AG09319 (cell line): ENCODE data around the gene ITGAV.

Experiments used
- DNase-seq: peaks from one replicate; pipeline ENCODE4 v3.0.0-alpha.2; 2010; ENCODE audit warnings: low read depth; ENCODE audit errors: extremely low read depth
- CTCF ChIP-seq: IDR thresholded peaks from 2 replicates; pipeline ENCODE4 v1.5.1; 2011; ENCODE audit warnings: low read depth, mild to moderate bottlenecking, inconsistent platforms, low read length, moderate library complexity

ITGAV gene

GRCh38 chr2:186645999-186646398 is 56.1 kb downstream of the ITGAV start:
- TF ChIP-seq CTCF, result no peak
- DNase-seq, result no peak

- DNase-seq, result no peak
Observed at GRCh38 chr2:186648130-186648529, 58.3 kb downstream of the ITGAV start.

GRCh38 chr2:186653511-186653910 is 63.7 kb downstream of the ITGAV start:
- TF ChIP-seq CTCF, result no peak
- no peak for DNase-seq

More at GRCh38 chr2:186648130-186648529, 58.3 kb downstream of the ITGAV start:
- TF ChIP-seq CTCF, result no peak

- DNase-seq, result no peak
- no peak for TF ChIP-seq CTCF
Observed at GRCh38 chr2:186659383-186659782, 69.5 kb downstream of the ITGAV start.

GRCh38 chr2:186664385-186665043 is 74.7 kb downstream of the ITGAV start:
- TF ChIP-seq CTCF, result no peak
- no peak for DNase-seq

- no peak for TF ChIP-seq CTCF
- DNase-seq, result no peak
Observed at GRCh38 chr2:186669146-186669545, 79.3 kb downstream of the ITGAV start.

GRCh38 chr2:186670831-186671230 is 81.0 kb downstream of the ITGAV start:
- TF ChIP-seq CTCF, result no peak
- no peak for DNase-seq
